GM18519 (cell line): Measurements from ENCODE around the gene ALKBH3.

ENCODE experiments used
- ATAC-seq: cut with Tn5 transposase; IDR thresholded peaks from one replicate; pipeline ENCODE4 v1.9.1; 2021; ENCODE audit warnings: mild to moderate bottlenecking, moderate library complexity; ENCODE audit not compliant: unreplicated experiment, low FRiP score

The ALKBH3 gene

GRCh38 chr11:43920598-43921419, 40.2 kb downstream of the ALKBH3 start:
- ATAC-seq = no peak

- ATAC-seq = no peak
These were observed 41.1 kb downstream of the ALKBH3 start for GRCh38 chr11:43921561-43922294.

- ATAC-seq = no peak
These were observed 41.6 kb downstream of the ALKBH3 start for GRCh38 chr11:43922295-43922648.

- no peak for ATAC-seq
These were observed 42.2 kb downstream of the ALKBH3 start for GRCh38 chr11:43922744-43923405.

GRCh38 chr11:43923406-43924111, 42.9 kb downstream of the ALKBH3 start:
- ATAC-seq = no peak

- ATAC-seq = no peak
These were observed 43.7 kb downstream of the ALKBH3 start for GRCh38 chr11:43924112-43924855.

- no peak for ATAC-seq
These were observed 44.7 kb downstream of the ALKBH3 start for GRCh38 chr11:43925063-43925931.

- ATAC-seq = no peak
These were observed 45.4 kb downstream of the ALKBH3 start for GRCh38 chr11:43925932-43926505.

- no peak for ATAC-seq
These were observed 46.4 kb downstream of the ALKBH3 start for GRCh38 chr11:43927070-43927469.

- no peak for ATAC-seq
These were observed 47.5 kb downstream of the ALKBH3 start for GRCh38 chr11:43927925-43928707.

- ATAC-seq = no peak
These were observed 48.1 kb downstream of the ALKBH3 start for GRCh38 chr11:43928721-43929120.

GRCh38 chr11:43930868-43931716, 50.5 kb downstream of the ALKBH3 start:
- no peak for ATAC-seq

GRCh38 chr11:43931717-43932039, 51.0 kb downstream of the ALKBH3 start:
- ATAC-seq = no peak

- ATAC-seq = no peak
These were observed 52.6 kb downstream of the ALKBH3 start for GRCh38 chr11:43933226-43933607.

GRCh38 chr11:43933608-43934551, 53.2 kb downstream of the ALKBH3 start:
- no peak for ATAC-seq
